ENCODE results near the gene ATG14. TPM values are rescaled to one million over a fixed set of nuclear protein-coding genes. Genes with fewer than 3 reads are reported as not detected.
"Not testable (repeated sequence)": the region's sequence is repeated elsewhere in the genome, so short reads cannot be mapped to it uniquely, and the experiment has no call there.

ATG14 gene
- total RNA-seq, 1 donor from 2014 or later = 14.8 TPM

DNA sequence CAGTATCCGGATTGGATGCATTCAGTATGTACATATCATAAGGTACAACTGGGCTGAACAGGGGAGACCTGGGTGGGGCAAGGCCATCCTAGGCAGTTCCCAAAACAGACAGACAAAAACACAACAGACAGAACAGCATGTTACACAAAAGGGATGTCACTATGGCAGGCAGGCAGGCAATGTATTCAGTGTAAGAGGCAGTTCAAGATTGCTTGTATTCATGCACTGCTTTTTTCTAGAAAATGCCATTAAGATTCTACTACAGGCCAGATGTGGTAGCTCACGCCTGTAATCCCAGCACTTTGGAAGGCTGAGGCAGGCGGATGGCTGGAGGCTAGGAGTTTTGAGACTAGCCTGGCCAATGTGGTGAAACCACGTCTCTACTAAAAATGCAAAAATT is 25.3 kb upstream of the ATG14 start:
- DNase-seq (ENCODE audit: low spot score) = no peak
- intact Hi-C loops (cut with DNase I) = no loop called here
- ATAC-seq = no peak

DNA sequence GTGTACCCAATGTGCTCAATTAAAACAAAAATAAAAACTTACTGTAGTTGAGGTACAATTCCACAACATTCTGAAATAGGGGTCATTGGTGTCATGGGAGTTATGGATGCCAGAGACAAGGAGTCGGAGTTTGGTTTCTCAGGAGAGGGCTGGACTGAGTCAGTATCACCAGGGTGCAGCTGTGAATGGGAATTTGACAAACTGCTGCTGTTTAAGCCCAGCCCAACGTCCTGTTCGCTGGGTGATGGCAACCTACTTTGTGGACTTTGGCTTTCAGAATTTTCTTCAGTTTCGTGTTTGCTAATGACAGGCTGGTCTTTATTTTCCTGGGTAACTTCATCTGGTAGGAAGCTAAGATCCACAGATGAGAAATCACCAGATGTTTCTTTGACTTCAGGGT is 24.9 kb upstream of the ATG14 start:
- intact Hi-C loops (cut with DNase I) = no loop called here
- ATAC-seq = no peak
- DNase-seq (ENCODE audit: low spot score) = no peak

DNA sequence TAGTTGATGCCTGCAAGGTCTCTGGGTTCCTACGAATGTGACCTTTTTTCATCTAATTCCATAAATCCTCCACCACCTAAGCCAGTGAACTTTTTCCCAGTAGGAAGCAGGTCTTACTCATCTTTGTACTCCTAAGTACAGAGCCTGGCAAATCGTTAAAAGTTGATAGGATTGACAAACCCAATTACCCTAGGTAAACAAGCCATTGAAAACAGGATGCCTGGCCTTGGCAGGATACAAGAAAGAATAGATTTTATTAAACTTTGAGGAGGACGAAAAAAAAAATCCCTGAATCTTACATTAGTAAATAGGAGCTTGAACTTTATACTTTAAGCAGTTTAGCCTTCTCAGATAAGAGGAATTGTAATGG is 23.2 kb upstream of the ATG14 start:
- intact Hi-C loops (cut with DNase I) = no loop called here
- no peak for ATAC-seq
- no peak for DNase-seq (ENCODE audit: low spot score)

DNA sequence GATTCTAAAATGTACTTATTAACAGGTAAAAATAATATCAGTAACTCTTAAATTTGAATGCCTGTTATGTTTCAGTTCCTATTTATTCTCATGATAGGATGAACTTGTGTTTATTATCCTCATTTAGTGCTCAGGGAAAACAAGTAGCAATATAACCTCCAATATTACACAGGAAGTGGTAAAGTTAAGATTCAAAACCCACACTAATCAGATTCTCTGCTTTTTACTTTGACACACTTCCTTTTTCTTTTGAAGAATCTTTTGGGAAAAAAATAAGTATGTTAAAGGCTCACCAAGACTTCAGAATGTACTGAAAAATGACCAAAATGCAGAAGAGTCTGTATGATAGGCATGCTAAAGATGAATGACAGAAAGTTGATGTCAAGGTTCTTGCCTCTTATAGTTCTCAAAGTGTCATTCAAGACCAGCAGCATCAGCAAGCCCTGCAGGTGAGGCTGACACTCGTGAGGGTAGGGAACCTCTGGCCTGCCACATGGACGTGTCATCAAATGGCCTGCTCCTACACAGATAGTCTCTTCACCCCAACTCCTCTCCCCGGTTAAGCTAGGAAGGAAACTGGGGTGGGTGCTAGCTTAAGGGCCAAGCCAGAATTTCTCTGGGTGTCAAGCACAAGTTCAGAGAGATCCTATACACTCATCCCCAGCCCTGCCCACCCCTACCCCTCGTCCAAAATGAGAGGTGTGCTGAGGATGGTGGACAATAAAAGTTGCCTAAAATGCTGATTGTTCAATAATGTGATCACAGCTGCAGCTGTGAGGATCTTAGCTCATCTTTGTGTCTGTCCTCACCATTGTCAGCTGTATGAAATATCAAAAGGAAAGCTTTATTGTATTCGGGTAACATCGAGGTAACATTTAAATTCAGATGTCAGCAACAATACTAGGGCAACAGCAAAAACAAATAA is 22.5 kb upstream of the ATG14 start:
- intact Hi-C loops (cut with DNase I) = no loop called here

DNA sequence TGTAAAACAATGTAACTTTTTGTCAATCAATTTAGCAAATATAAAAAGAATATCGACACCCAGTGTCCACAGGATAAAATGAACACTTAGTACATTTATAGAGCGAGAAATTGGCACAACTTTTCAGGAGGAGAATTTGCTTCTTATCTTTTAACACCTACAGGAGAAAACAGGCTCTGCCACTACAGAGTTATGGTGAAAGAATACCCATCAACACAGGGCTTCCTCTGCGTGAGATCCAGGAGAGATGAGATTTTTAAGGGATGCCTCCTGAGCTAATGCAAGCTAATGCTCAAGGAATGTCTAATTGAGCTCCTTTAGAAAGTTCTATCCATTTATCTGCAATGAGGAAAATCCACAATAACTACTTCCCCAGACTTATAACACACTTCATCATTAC is 21.0 kb upstream of the ATG14 start:
- no peak for ATAC-seq
- intact Hi-C loops (cut with DNase I) = no loop called here
- no peak for DNase-seq (ENCODE audit: low spot score)

More for the DNA sequence above, 22.5 kb upstream of the ATG14 start:
- no peak for ATAC-seq
- DNase-seq (ENCODE audit: low spot score) = no peak

DNA sequence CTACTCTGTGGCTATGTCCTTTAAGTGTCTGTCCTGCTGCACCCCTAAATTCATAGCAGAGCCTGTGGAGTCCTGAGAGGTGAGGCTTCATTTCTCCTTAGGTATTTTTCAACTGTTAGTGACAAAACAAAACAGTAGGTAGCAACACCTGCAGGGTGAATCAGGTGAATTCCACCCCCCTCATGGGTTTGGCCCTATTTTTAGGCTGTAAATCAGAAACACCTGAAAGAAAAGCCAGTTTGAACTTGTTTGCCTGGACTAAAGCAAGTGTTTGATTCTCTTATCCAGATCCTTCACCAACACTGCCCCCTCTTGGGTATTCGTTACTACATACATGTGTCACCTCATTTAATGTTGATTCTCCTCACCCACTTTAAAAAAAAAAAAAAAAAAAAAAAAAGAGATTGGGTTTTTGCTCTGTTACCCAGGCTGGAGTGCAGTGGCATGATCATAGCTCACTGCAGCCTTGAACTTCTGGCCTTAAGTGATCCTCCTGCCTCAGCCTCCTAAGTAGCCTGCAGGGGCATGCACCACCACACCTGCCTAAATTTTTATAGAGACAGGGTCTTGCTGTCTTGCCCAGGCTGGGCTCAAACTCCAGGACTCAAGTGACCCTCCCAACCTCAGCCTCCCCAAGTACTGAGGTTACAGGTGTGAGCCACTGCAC is 18.5 kb upstream of the ATG14 start:
- ATAC-seq (peak; percentile 67), DNase-seq (ENCODE audit: low spot score) (no peak)
- intact Hi-C loops (cut with DNase I) = no loop called here

DNA sequence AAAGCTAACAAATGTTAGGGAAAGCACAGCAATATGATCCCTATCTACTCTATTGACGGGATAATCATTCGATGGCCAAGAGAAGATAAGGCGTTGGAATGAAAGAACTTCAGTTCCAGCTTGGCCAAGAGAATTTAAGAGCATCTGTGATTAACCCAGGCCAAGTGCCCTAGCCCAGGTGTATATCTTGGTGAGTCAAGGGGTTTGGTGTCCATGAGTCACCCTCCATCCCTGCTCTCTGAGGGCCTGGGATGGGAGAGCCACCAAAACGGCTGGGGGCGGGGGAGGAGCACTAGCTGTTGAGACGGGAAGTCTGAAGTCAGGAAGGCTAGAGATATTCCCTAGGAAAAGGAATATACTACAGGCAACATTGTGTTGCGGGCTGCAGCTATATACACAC is 15.8 kb upstream of the ATG14 start:
- ATAC-seq (no peak), DNase-seq (ENCODE audit: low spot score) (no peak)
- intact Hi-C loops (cut with DNase I) = no loop called here

DNA sequence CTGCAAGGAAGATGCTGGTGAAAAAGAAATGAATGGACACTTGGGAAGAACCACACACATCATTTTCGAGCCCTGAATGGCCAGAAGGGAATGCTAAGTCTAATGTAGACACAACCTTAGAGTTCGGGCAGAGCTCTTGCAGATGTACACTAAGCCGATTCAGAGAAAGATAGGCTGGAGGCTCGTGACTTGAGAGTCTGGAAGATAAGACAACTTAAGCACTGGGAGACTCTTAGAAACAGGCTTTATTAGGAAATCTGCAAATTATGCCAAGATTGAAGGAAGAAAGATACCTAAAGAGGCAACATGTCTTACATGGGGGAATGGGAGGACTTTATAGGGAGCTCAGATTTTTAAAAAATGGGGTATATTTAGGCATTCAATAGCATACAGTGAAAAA is 15.3 kb upstream of the ATG14 start:
- no peak for ATAC-seq
- intact Hi-C loops (cut with DNase I) = no loop called here
- no peak for DNase-seq (ENCODE audit: low spot score)

DNA sequence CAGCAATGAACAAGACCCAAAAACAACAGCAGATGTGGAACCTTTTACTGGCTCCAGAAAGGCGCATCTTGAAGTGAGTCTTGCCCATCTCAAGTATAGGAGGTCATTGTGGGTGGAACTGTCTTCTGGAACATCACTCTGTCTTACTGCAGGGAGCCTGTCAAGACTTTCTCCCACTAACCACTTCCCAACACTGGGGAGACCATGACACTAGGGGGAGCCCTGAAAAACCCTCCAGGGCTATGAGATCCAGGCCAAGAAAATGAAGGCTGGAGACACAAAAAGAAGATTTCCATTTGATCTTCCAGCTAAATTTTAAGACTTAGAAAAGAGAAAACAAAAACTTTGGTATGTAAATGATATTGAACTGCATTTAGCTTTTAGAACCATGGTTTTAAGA is 13.5 kb upstream of the ATG14 start:
- intact Hi-C loops (cut with DNase I) = no loop called here

DNA sequence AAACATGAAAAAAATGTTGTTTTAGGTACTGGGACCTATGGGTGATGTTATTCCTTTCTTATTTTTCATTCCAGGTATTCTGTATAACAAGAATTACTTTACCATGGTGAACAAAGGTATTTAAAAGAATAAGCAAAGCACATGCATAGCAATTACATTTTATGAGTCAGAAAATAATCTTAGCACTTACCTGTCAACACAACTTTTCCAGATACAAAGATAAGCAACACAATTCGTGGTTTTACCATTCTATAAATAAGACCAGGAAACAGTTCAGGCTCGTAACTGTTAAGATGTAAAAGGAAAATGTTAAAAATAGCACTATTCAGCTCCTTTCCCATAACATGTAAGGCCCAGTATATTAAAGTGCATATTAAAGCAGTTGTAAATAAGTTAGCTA is 12.3 kb upstream of the ATG14 start:
- intact Hi-C loops (cut with DNase I) = no loop called here
- ATAC-seq (no peak), DNase-seq (ENCODE audit: low spot score) (no peak)

More for the DNA sequence above, 13.5 kb upstream of the ATG14 start:
- ATAC-seq (no peak), DNase-seq (ENCODE audit: low spot score) (no peak)

DNA sequence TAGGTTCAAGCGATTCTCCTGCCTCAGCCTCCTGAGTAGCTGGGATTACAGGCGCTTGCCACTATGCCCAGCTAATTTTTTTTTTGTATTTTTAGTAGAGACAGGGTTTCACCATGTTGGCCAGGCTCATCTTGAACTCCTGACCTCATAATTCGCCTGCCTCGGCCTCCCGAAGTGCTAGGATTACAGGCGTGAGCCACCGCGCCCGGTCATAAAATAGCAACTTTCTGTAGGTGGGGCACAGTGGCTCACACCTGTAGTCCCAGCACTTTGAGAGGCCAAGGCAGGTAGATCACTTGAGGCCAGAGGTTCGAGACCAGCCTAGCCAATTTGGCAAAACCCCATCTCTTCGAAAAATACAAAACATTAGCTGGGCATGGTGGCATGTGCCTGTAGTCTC is 10.7 kb upstream of the ATG14 start:
- DNase-seq (ENCODE audit: low spot score); ATAC-seq; intact Hi-C loops (cut with DNase I): not testable (repeated sequence)

DNA sequence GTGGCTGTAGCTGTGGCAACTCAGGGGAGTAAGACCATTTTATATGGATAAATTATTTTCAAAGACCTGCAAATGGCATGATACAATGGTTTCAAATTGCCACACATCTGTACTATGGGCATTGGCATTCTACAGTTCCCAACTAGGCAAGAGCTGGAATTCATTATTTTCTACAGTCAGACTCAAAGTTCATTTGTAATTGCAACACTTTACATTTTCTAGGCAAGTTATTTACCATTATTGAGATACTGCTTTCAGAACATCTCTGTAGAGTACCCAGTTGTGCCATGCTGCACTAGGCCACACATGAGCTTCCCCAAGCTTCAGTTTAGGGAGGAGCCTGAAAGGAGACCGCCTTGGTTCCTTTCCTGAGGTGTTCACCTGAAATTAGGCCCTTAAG is 8.0 kb upstream of the ATG14 start:
- no peak for DNase-seq (ENCODE audit: low spot score)
- ATAC-seq = no peak
- intact Hi-C loops (cut with DNase I) = no loop called here

DNA sequence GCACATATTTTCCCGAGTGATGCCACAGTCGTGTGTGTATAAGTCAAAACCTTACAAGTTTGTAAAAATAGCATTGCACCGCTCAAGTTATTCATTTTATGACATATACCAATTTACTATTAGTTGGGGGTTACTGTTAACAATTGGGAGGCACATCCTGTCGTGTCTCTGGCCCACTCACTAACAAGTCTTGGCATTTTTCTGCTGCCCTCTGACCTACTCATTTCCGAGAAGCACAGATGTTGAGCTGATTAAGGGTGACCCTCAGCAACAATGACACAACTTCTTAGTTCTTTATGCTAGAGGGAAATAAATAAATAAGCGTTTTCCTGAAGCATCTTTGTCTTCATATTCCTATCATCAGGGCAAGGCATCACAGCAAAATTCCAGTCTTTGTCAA is 6.8 kb upstream of the ATG14 start:
- intact Hi-C loops (cut with DNase I) = no loop called here
- no peak for DNase-seq (ENCODE audit: low spot score)
- ATAC-seq = no peak

DNA sequence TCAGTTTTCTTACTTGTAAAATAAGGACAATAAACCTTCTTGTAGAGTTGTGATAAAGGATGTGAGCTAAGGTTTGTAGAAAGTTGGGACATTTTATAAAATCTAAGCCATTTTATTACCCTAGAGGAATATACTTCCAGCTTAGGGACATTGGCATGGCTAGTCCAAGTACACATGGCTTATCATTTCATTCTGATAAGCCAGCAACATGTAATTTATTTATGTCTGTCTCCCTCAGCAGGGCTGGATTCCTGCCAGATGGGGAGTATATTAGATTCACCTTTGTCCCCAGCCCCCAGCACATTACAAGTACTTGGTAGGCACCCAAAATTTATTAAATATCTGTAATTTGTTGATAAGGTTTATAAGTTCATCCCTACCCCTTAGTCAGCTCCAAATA is 6.3 kb upstream of the ATG14 start:
- DNase-seq (ENCODE audit: low spot score) = no peak
- intact Hi-C loops (cut with DNase I) = no loop called here
- ATAC-seq = no peak

DNA sequence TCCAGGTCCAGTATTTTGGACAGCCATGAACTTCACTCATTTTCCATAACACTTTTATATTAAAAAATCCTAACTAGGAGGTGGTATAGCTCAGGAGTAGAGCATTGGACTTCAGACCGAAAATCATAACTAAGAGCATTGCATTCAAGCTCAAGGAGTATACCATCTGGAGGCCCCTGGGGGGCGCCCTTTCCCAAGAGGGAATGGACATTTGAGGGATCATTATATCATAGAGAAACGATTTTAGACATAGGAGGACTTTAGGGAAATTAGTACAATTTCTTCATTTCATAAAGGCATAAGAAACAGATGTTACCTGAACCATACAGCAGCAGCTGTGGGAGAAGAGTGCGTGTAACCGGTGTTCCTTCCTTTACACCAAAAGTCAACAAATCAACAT is 5.2 kb upstream of the ATG14 start:
- no peak for ATAC-seq
- no peak for DNase-seq (ENCODE audit: low spot score)
- intact Hi-C loops (cut with DNase I) = no loop called here

DNA sequence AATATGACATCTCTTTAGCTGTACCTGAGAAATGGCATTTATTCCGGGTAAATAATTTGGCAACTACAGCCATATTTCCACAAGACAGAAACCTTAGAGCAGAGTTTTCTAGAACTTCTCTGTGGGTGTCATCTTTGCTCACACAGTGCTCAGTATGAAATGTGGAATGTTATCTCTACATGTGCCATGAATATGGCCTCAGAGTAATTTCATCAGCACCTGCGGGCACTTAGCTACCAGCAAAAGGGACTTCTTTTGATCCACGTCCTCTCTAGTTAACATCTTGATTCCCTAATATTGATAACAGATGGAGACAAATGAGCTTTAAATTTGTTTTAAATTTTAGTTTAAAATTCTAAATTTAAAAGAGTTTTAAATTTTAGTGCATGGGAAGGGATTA is 2.9 kb upstream of the ATG14 start:
- DNase-seq (ENCODE audit: low spot score) (no peak), ATAC-seq (no peak)
- intact Hi-C loops (cut with DNase I) = no loop called here

DNA sequence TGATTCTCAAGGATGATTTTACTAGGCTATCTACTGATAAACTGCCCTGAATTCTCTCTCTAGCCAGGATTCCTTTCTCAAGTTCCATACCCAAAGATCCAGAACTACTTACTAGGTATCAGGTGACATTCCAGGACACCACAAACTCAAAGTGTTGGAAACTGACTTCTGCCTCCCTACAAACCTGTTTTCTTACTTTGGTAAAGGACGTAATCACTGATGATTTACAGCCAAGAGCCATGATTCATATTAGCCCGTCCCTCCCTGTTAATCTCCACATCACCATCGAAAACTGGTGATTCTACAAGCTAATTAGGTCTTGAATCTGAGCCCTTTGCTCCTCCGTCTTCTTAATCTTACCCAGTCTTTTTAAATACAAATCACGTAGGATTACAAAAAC is 1.0 kb upstream of the ATG14 start:
- intact Hi-C loops (cut with DNase I) = no loop called here
- ATAC-seq (no peak), DNase-seq (ENCODE audit: low spot score) (no peak)

DNA sequence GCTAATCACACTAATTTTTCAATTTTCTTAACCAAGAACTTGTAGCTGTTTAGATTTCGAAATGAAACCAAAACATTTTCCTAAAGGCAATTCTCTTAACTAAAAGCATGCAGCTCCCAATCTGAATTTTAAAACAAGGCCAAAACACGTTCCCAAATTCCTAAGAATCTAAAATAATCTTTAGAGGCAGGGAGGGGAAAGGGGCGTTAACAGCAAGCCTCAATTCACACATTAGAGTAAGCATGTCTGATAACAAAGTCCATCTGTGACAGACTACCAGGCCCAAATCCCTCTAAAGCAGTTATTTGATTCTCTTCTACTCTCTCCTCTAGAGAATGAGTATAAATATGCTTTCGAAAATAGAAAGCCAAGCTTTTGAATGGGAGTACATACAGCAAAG is 754 bp downstream of the ATG14 start:
- ATAC-seq = no peak
- intact Hi-C loops (cut with DNase I) = no loop called here
- no peak for DNase-seq (ENCODE audit: low spot score)

DNA sequence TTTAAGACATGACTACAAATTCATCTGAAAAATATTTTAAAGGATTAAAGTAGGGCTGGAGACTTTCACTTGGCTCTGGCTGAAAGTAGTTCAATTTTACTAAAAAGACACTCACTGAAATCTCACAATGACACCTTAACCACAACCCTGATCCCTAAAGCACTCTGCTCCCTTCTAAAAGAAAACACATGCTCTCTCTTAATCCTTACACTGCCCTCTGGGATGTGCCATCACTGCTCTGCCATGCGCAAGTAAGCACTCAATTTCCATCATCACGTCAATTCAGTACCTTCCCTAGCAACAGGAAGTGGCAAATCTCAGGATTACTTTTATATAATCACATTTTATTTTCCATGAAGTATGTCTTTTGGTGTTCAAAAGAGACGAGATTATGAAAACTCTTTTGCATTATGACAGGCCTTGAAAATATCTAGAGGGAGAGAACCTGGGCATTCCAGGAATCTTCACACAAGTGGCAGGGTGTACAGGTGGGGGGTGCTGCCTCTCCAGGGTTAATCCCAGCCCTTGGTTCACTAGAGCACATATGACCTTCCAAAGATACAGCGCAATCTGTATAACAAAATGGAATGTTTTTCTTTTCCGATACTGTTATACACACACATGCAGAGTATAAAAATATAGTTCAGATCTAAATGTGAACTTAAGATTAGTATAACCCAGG is 7.3 kb downstream of the ATG14 start:
- DNase-seq (ENCODE audit: low spot score) (no peak), ATAC-seq (no peak)

DNA sequence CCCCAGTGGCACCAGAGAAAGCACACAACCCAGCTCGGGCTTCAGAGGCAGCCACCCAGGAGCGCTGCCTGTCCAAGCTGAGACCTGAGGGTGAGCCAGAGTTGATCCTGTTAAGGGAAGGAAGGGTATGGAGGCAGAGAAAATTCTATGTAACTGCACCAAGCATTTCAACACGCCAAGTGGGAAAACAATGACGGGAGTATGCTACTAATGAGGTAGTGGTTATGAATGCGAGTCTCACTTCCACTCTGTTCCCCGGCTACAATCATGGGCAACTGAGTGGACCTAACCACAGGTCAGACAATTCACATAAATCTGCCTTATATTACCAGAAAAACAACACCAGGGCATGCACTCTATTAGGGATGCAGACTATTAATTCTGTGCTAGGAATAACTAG is 9.9 kb downstream of the ATG14 start:
- intact Hi-C loops (cut with DNase I) = no loop called here
- ATAC-seq = no peak

More for the DNA sequence above, 7.3 kb downstream of the ATG14 start:
- intact Hi-C loops (cut with DNase I) = no loop called here

More for the DNA sequence above, 9.9 kb downstream of the ATG14 start:
- no peak for DNase-seq (ENCODE audit: low spot score)

Measured in sciatic nerve (tissue), 2 donors.